Thoracic aorta (tissue), 2 donors: ENCODE results near the gene RACK1. TPM values are rescaled to one million over a fixed set of nuclear protein-coding genes. Genes with fewer than 3 reads are reported as not detected.
A peak's percentile ranks its signal among the peaks of the same experiment; 100 is the strongest.

ENCODE experiments used
- ATAC-seq: fragments of 150-250 bp; one replicate; pipeline ENCODE4 v1.8.0; 2017; ENCODE audit warnings: low read depth; ENCODE audit not compliant: insufficient number of reproducible peaks, low FRiP score
- DNase-seq: peaks from one replicate; pipeline ENCODE4 v3.0.0-alpha.2; 2020; ENCODE audit warnings: low spot score
- H3K27ac ChIP-seq, 2 donors: fragments of 200-600 bp; sonication (generic); 1 replicate in 1 of 2; 2 replicates in 1 of 2; pipeline ENCODE4 v1.5.1; 2016; ENCODE audit warnings: mild to moderate bottlenecking in 2 of 2, moderate library complexity in 2 of 2
- H3K27me3 ChIP-seq: fragments of 200-600 bp; sonication (generic); replicated peaks from 2 replicates; pipeline ENCODE4 v1.6.0; 2016; ENCODE audit warnings: mild to moderate bottlenecking; ENCODE audit not compliant: insufficient read depth
- H3K36me3 ChIP-seq: fragments of 200-600 bp; sonication (generic); one replicate; pipeline ENCODE4 v1.5.1; 2016
- H3K4me1 ChIP-seq, 2 donors: fragments of 200-600 bp; sonication (generic); 1 replicate in 1 of 2; 2 replicates in 1 of 2; pipeline versions ENCODE4 v1.5.1 to v1.6.0; 2016; ENCODE audit warnings: low read depth in 2 of 2, mild to moderate bottlenecking in 1 of 2; ENCODE audit not compliant: control insufficient read depth in 1 of 2
- H3K4me3 ChIP-seq: fragments of 200-600 bp; sonication (generic); 2 replicates; pipeline ENCODE4 v1.5.1; 2016; ENCODE audit warnings: mild to moderate bottlenecking
- H3K9me3 ChIP-seq: fragments of 200-600 bp; sonication (generic); 2 replicates; pipeline ENCODE4 v1.5.1; 2016
- CTCF ChIP-seq: fragments of 200-600 bp; sonication (generic); IDR thresholded peaks from one replicate; pipeline ENCODE4 v1.5.1; 2019; ENCODE audit warnings: antibody characterized with exemption
- total RNA-seq, 2 donors: library from RNA; depleted of rRNA; stranded (reverse); fragments of >200 nt; gene quantifications; one replicate each; pipeline versions ENCODE4 v1.1.0 to v1.2.3, GENCODE V29; 2016

The RACK1 gene
- total RNA-seq, 2 donors from 2014 or later, result 1,534 to 1,629 TPM

GRCh38 chr5:181255276-181255675 is 11.6 kb upstream of the RACK1 start:
- no peak overlapping the region for H3K4me3 ChIP-seq
- H3K27me3 ChIP-seq, result no peaks in the 10 kb centered on the region
- H3K36me3 ChIP-seq, result peaks cover 6% of the 10 kb centered on the region
- peaks cover 47 to 86% of the 10 kb centered on the region in 2 donors for H3K4me1 ChIP-seq
- TF ChIP-seq CTCF, result no peak
- ATAC-seq (no peak), DNase-seq (no peak)
- H3K9me3 ChIP-seq, result no peaks in the 10 kb centered on the region
- H3K27ac ChIP-seq, result no peak overlapping the region

DNA sequence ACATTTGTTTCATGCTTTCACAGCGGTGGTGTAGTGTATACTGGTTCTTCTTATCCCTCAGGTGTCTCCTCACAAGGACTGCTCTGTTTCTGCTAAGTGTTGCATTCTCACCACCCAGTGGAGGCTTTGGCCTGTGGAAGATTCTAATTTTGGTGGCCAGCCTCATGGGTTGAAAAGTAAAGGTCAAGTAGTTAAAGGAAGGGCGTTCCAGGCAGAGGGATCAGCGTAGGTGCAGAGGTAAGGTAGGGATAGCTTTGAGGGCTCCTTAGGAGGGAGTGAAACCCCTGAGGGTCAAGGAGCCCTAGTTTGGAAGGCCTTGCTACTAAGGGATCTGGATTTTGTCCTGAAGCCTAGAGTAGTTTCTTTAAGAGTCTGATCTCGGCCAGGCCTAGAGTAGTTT is 4.6 kb upstream of the RACK1 start:
- DNase-seq (no peak), ATAC-seq (no peak)
- H3K4me1 ChIP-seq, result peaks cover 24 to 72% of the 10 kb centered on the region in 2 donors
- TF ChIP-seq CTCF, result no peak
- H3K27me3 ChIP-seq, result no peaks in the 10 kb centered on the region
- H3K4me3 ChIP-seq, result peak overlapping the region; percentile 76
- peak overlapping the region; percentile 68 to 99 for H3K27ac ChIP-seq
- H3K9me3 ChIP-seq, result no peaks in the 10 kb centered on the region
- H3K36me3 ChIP-seq, result no peaks in the 10 kb centered on the region

- DNase-seq, result peak; percentile 55
- H3K27me3 ChIP-seq, result no peaks in the 10 kb centered on the region
- peak overlapping the region; percentile 96 to 99 for H3K27ac ChIP-seq
- no peak for TF ChIP-seq CTCF
- no peaks in the 10 kb centered on the region for H3K9me3 ChIP-seq
- peak overlapping the region; percentile 76 for H3K4me3 ChIP-seq
- peak; percentile 54 for ATAC-seq
- H3K36me3 ChIP-seq, result peaks cover 4% of the 10 kb centered on the region
- peaks cover 33 to 71% of the 10 kb centered on the region in 2 donors for H3K4me1 ChIP-seq
These were observed 2.8 kb upstream of the RACK1 start for GRCh38 chr5:181246276-181247049.

DNA sequence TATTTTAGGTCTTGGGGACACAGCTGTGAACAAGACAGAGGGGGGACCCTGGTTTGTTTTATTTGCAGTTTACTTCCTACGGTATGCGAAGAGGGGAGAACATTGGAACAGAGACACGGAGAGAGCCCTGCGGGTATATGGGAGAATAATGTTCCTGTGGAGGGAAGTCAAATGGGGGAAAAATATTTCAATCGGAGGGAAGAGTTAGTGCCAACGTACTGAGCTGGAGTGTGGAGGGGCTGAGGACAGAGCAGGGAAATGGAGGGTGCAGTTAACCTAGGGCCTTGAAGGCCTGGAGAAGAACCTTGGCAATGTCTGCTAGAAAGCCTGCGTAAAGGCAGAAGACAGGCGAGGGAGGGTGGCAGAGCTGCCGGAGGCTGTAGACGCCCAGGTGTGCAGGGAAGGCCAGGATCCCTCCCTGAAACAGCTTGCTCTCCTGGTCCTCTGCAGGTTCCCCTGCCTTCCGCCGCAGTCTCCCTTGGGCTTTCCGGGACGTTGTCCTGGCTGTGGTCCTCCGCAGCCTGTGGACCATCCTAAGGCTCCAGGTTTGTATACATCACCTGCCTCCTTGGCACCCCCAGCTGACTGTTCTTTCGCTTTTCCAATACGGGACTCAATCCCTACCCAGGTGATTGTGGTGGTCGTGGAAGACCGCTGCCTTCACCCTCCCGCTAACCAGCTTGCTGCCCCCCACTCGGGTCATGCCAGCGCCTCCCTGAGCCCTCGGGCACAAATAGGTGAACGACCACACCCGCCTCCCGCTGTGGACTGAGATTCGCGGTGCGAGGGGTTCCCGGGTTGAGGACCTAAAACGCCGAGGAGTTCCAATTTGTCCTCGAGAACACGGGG is 1.9 kb upstream of the RACK1 start:
- H3K27ac ChIP-seq, result peak overlapping the region; percentile 96 to 99
- peaks cover 33 to 71% of the 10 kb centered on the region in 2 donors for H3K4me1 ChIP-seq
- H3K9me3 ChIP-seq, result no peaks in the 10 kb centered on the region
- peaks cover 12% of the 10 kb centered on the region for H3K36me3 ChIP-seq
- ATAC-seq (no peak), DNase-seq (no peak)
- no peaks in the 10 kb centered on the region for H3K27me3 ChIP-seq
- TF ChIP-seq CTCF, result no peak
- H3K4me3 ChIP-seq, result peak overlapping the region; percentile 76

DNA sequence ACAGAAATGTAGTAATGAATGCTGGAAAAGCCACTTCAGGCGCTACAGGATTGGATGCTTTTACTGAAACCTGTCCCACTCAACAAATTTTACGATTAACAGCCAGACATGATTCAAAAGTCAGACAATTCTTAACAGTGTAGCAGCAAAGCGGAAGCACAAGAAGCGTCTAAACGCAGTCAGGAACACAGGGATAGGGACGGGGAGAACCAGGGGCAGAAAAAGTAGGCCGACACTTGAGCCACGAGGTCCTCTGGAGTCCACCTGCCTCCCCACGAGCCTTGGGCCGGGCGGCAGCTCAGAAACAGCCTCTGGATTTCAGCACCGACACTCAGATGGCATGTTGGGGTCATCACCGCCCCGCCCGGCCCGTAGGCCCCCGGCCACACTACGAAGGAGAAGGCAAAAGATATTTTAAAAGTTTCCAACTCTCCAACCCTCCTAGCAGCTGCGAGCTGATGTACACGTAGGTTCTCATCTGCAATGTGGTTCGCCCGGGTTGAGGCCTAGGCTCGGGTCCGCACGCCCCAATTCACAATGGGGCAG is 615 bp downstream of the RACK1 start:
- Histone ChIP-seq H3K4me3 (peak overlapping the region; percentile 88), H3K9me3 (no peaks in the 10 kb centered on the region), H3K4me1 (peaks cover 28 to 48% of the 10 kb centered on the region in 2 donors), H3K27me3 (no peaks in the 10 kb centered on the region), H3K36me3 (peaks cover 29% of the 10 kb centered on the region), H3K27ac (peak overlapping the region; percentile 96 to 99)
- TF ChIP-seq CTCF, result no peak
- no peak for ATAC-seq
- DNase-seq, result no peak
